Hepatocyte (in vitro differentiated cells): Measurements from ENCODE around the gene DNAH3. TPM values are rescaled to one million over a fixed set of nuclear protein-coding genes. Genes with fewer than 3 reads are reported as not detected.
"Not testable (repeated sequence)": the region's sequence is repeated elsewhere in the genome, so short reads cannot be mapped to it uniquely, and the experiment has no call there.

Experiments
- DNase-seq: peaks from one replicate; pipeline ENCODE4 v3.0.0-alpha.2; 2016; ENCODE audit warnings: low spot score
- H2AFZ ChIP-seq: fragments of 200-600 bp; sonication (generic); 2 replicates; pipeline ENCODE4 v1.6.0; 2016; ENCODE audit warnings: antibody characterized with exemption, mild to moderate bottlenecking
- H3K27ac ChIP-seq: fragments of 200-600 bp; sonication (generic); 2 replicates; pipeline ENCODE4 v1.5.1; 2016; ENCODE audit warnings: mild to moderate bottlenecking
- H3K27me3 ChIP-seq: fragments of 200-600 bp; sonication (generic); 2 replicates; pipeline ENCODE4 v1.6.1; 2016
- H3K36me3 ChIP-seq: fragments of 200-600 bp; sonication (generic); replicated peaks from 2 replicates; pipeline ENCODE4 v1.5.1; 2016; ENCODE audit warnings: low read depth; ENCODE audit not compliant: insufficient read depth
- H3K4me1 ChIP-seq: fragments of 200-600 bp; sonication (generic); 2 replicates; pipeline ENCODE4 v1.5.1; 2016; ENCODE audit warnings: mild to moderate bottlenecking, moderate library complexity; ENCODE audit not compliant: insufficient read depth
- H3K4me2 ChIP-seq: fragments of 200-600 bp; sonication (generic); 2 replicates; pipeline ENCODE4 v1.6.0; 2016
- H3K4me3 ChIP-seq: fragments of 200-600 bp; sonication (generic); 2 replicates; pipeline ENCODE4 v1.5.1; 2016; ENCODE audit warnings: mild to moderate bottlenecking
- H3K79me2 ChIP-seq: fragments of 200-600 bp; sonication (generic); 2 replicates; pipeline ENCODE4 v1.6.0; 2017; ENCODE audit warnings: mild to moderate bottlenecking
- H3K9me2 ChIP-seq: fragments of 200-600 bp; sonication (generic); replicated peaks from 2 replicates; pipeline ENCODE4 v1.6.0; 2017; ENCODE audit warnings: mild to moderate bottlenecking; ENCODE audit not compliant: insufficient read depth
- H3K9me3 ChIP-seq: fragments of 200-600 bp; sonication (generic); 2 replicates; pipeline ENCODE4 v1.5.1; 2016; ENCODE audit warnings: low read depth, mild to moderate bottlenecking
- H4K20me1 ChIP-seq: fragments of 200-600 bp; sonication (generic); 2 replicates; pipeline ENCODE4 v1.6.0; 2016; ENCODE audit warnings: mild to moderate bottlenecking; ENCODE audit not compliant: insufficient read depth, poor library complexity, severe bottlenecking
- EZH2 ChIP-seq: fragments of 200-600 bp; sonication (generic); IDR thresholded peaks from 2 replicates; pipeline ENCODE4 v1.6.1; 2016; ENCODE audit warnings: antibody characterized with exemption, mild to moderate bottlenecking, borderline replicate concordance
- EZH2phosphoT487 ChIP-seq: fragments of 200-600 bp; sonication (generic); IDR thresholded peaks from one replicate; pipeline ENCODE4 v1.6.1; 2018; ENCODE audit warnings: antibody characterized with exemption, mild to moderate bottlenecking, low read depth, moderate library complexity; ENCODE audit not compliant: unreplicated experiment, severe bottlenecking
- WGBS: methylation state at CpG from one replicate; pipeline ENCODE4 v1.1.6; 2016; ENCODE audit warnings: low lambda C conversion rate; ENCODE audit errors: missing lambda C conversion rate; 5-methylcytosine and 5-hydroxymethylcytosine counted together
- polyA plus RNA-seq: library from polyadenylated mRNA; unstranded; fragments of >200 nt; fragmentation: Nextera tagmentation; extraction: Ambion mirVana; gene quantifications from 2 replicates; pipeline ENCODE4 v1.2.1, GENCODE V29; 2016
- total RNA-seq: library from RNA; depleted of rRNA; stranded (reverse); fragments of >200 nt; gene quantifications from 2 replicates; pipeline ENCODE4 v1.2.3, GENCODE V29; 2014
- TF ChIP-seq, protein P1 (sequence below): fragments of 200-600 bp; sonication (generic); IDR thresholded peaks from 2 replicates; pipeline ENCODE4 v1.5.1; 2016; ENCODE audit warnings: antibody characterized with exemption, mild to moderate bottlenecking; ENCODE audit not compliant: poor library complexity

The DNAH3 gene
- total and polyA plus RNA-seq, 2 experiments from 2014 or later: 0.33 to 0.37 TPM

GRCh38 chr16:20948444-20948843 lies 202.2 kb downstream of the DNAH3 start:
- Histone ChIP-seq H2AFZ (no peak overlapping the region), H3K36me3 (no peaks in the 10 kb centered on the region), H3K9me2 (no peaks in the 10 kb centered on the region), H3K4me2 (no peak overlapping the region), H3K79me2 (no peaks in the 10 kb centered on the region), H4K20me1 (no peaks in the 10 kb centered on the region), H3K27me3 (no peaks in the 10 kb centered on the region), H3K27ac (no peak overlapping the region), H3K4me1 (no peaks in the 10 kb centered on the region), H3K9me3 (no peaks in the 10 kb centered on the region), H3K4me3 (no peak overlapping the region)
- WGBS: 92% methylated on average over 9 of the region's 9 CpGs
- no peak for DNase-seq
- TF ChIP-seq, protein P1, sequence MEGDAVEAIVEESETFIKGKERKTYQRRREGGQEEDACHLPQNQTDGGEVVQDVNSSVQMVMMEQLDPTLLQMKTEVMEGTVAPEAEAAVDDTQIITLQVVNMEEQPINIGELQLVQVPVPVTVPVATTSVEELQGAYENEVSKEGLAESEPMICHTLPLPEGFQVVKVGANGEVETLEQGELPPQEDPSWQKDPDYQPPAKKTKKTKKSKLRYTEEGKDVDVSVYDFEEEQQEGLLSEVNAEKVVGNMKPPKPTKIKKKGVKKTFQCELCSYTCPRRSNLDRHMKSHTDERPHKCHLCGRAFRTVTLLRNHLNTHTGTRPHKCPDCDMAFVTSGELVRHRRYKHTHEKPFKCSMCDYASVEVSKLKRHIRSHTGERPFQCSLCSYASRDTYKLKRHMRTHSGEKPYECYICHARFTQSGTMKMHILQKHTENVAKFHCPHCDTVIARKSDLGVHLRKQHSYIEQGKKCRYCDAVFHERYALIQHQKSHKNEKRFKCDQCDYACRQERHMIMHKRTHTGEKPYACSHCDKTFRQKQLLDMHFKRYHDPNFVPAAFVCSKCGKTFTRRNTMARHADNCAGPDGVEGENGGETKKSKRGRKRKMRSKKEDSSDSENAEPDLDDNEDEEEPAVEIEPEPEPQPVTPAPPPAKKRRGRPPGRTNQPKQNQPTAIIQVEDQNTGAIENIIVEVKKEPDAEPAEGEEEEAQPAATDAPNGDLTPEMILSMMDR: no peak

- 63% methylated on average over 8 of the region's 8 CpGs for WGBS
- Histone ChIP-seq H3K79me2 (no peaks in the 10 kb centered on the region), H3K4me1 (no peaks in the 10 kb centered on the region), H3K4me2 (no peak overlapping the region), H4K20me1 (no peaks in the 10 kb centered on the region), H3K27me3 (no peaks in the 10 kb centered on the region), H3K9me2 (no peaks in the 10 kb centered on the region), H3K27ac (no peak overlapping the region), H2AFZ (no peak overlapping the region), H3K9me3 (no peaks in the 10 kb centered on the region), H3K36me3 (no peaks in the 10 kb centered on the region), H3K4me3 (no peak overlapping the region)
- no peak for TF ChIP-seq EZH2
- TF ChIP-seq, protein P1: no peak
- no peak for TF ChIP-seq EZH2phosphoT487
- DNase-seq: no peak
Observed at GRCh38 chr16:20946015-20946629, 204.5 kb downstream of the DNAH3 start.

DNA sequence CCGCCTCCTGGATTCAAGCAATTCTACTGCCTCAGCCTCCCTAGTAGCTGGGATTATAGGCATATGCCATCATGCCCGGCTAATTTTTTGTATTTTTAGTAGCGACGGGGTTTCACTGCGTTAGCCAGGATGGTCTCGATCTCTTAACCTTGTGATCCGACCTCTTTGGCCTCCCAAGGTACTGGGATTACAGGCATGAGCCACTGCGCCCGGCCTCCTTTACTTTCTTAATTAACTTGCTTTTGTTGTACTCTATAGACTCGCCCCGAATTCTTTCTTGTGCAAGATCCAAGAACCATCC lies 205.1 kb downstream of the DNAH3 start:
- not testable (repeated sequence) for H3K4me3 ChIP-seq, DNase-seq, H3K9me3 ChIP-seq, H3K4me1 ChIP-seq, H3K4me2 ChIP-seq, H3K79me2 ChIP-seq, H3K27ac ChIP-seq, H3K36me3 ChIP-seq, H4K20me1 ChIP-seq, H2AFZ ChIP-seq, H3K27me3 ChIP-seq, H3K9me2 ChIP-seq
- WGBS: 96% methylated on average over 11 of the region's 11 CpGs

- H3K4me3 ChIP-seq: no peak overlapping the region
- TF ChIP-seq, protein P1: no peak
- TF ChIP-seq EZH2phosphoT487 (no peak), EZH2 (no peak)
- no peak for DNase-seq
Observed at GRCh38 chr16:20944861-20945574, 205.6 kb downstream of the DNAH3 start.

More at GRCh38 chr16:20944861-20945574, 205.6 kb downstream of the DNAH3 start:
- no peaks in the 10 kb centered on the region for H4K20me1 ChIP-seq
- WGBS: 87% methylated on average over 5 of the region's 5 CpGs
- H3K4me1 ChIP-seq: no peaks in the 10 kb centered on the region
- no peak overlapping the region for H3K27ac ChIP-seq
- H3K9me3 ChIP-seq: no peaks in the 10 kb centered on the region
- H3K27me3 ChIP-seq: no peaks in the 10 kb centered on the region
- no peak overlapping the region for H2AFZ ChIP-seq
- H3K36me3 ChIP-seq: no peaks in the 10 kb centered on the region
- no peak overlapping the region for H3K4me2 ChIP-seq
- no peaks in the 10 kb centered on the region for H3K79me2 ChIP-seq
- H3K9me2 ChIP-seq: no peaks in the 10 kb centered on the region
